Measurements from ENCODE around the gene TBR1.

The TBR1 gene

DNA sequence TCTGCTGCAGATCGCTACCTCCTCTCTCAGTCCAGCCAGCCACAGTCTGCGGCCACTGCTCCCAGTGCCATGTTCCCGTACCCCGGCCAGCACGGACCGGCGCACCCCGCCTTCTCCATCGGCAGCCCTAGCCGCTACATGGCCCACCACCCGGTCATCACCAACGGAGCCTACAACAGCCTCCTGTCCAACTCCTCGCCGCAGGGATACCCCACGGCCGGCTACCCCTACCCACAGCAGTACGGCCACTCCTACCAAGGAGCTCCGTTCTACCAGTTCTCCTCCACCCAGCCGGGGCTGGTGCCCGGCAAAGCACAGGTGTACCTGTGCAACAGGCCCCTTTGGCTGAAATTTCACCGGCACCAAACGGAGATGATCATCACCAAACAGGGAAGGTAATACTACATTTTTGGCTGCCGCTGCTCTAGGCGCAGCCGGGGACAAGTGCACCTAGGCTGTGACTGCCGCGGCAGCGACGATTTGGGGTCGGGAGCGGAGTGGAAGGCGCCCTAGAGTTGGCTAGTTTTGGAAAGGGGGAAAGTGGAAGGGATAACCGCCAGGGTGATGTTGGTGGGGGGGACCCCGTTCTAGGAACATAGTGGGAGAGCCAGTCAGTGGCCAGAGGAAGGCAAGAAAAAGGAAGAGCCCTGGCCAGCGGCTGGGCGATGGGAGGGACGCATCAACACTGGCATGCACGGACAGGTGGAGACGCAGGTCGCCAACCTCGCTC lies 776 bp downstream of the TBR1 start:
- peaks cover 7% of the 10 kb centered on the region for H3K4me1 ChIP-seq (ENCODE audit: insufficient read depth, low read length)
- no peak for TF ChIP-seq EZH2 (IDR thresholded peaks at IDR 0.05; ENCODE audit: borderline replicate concordance, low read depth, low read length, severe bottlenecking)
- TF ChIP-seq, protein P1, sequence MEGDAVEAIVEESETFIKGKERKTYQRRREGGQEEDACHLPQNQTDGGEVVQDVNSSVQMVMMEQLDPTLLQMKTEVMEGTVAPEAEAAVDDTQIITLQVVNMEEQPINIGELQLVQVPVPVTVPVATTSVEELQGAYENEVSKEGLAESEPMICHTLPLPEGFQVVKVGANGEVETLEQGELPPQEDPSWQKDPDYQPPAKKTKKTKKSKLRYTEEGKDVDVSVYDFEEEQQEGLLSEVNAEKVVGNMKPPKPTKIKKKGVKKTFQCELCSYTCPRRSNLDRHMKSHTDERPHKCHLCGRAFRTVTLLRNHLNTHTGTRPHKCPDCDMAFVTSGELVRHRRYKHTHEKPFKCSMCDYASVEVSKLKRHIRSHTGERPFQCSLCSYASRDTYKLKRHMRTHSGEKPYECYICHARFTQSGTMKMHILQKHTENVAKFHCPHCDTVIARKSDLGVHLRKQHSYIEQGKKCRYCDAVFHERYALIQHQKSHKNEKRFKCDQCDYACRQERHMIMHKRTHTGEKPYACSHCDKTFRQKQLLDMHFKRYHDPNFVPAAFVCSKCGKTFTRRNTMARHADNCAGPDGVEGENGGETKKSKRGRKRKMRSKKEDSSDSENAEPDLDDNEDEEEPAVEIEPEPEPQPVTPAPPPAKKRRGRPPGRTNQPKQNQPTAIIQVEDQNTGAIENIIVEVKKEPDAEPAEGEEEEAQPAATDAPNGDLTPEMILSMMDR (IDR thresholded peaks at IDR 0.05; ENCODE audit: borderline replicate concordance, extremely low read depth, low read length, poor library complexity, severe bottlenecking) = no peak
- H3K36me3 ChIP-seq (ENCODE audit: insufficient read depth, low read length) = no peaks in the 10 kb centered on the region
- H2AFZ ChIP-seq (ENCODE audit: low read depth, low read length) = no peak overlapping the region
- no peak overlapping the region for H3K9ac ChIP-seq (ENCODE audit: low read depth, low read length)
- no peaks in the 10 kb centered on the region for H3K9me3 ChIP-seq (ENCODE audit: insufficient read depth, low read length, severe bottlenecking)
- ATAC-seq (ENCODE audit: insufficient read depth, low read depth) = no peak
- H3K4me3 ChIP-seq (ENCODE audit: low read depth in 1 of 2, low read length in 2 of 2) = no peak overlapping the region
- H3K27ac ChIP-seq (ENCODE audit: low read length) = no peak overlapping the region
- no peak overlapping the region for H3K4me2 ChIP-seq (ENCODE audit: insufficient read depth, low read length)
- H3K27me3 ChIP-seq (ENCODE audit: insufficient read depth, low read length, poor library complexity) = no peaks in the 10 kb centered on the region
- H4K20me1 ChIP-seq (ENCODE audit: insufficient read depth, low read length) = no peaks in the 10 kb centered on the region
- H3K79me2 ChIP-seq (ENCODE audit: insufficient read depth, low read length) = no peaks in the 10 kb centered on the region
- DNase-seq = no peak

DNA sequence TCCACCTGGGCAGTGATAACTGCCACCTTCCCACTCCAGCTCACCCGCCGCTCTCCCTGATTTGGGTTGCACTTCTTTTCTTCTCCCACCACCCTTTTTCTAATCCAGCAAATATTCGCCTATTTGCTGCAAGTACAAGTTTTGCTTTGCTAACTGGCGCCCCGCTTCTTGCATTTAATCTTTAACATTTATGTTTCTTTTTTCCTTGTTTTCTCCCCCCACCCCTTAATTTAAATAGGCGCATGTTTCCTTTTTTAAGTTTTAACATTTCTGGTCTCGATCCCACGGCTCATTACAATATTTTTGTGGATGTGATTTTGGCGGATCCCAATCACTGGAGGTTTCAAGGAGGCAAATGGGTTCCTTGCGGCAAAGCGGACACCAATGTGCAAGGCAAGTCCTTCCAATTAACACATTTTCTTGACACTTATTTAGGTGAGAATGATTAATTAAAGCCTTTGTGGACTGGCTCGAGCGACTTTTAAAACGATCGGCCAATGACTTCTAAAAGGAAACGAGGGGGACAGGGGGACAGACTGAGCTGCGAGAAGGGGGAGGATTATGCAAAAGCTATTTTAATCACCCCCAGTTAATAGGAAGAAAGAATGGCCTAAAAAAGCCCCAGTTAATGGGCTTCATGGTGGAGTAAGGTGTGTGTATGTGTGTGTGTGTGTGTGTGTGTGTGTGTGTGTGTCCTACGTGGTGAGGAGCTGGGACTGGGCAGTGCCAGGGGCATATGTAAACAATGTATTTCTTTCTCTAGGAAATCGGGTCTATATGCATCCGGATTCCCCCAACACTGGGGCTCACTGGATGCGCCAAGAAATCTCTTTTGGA lies 1.6 kb downstream of the TBR1 start:
- DNase-seq (no peak), ATAC-seq (ENCODE audit: insufficient read depth, low read depth) (no peak)
- Histone ChIP-seq H3K9ac (ENCODE audit: low read depth, low read length) (no peak overlapping the region), H3K27ac (ENCODE audit: low read length) (no peak overlapping the region), H3K4me1 (ENCODE audit: insufficient read depth, low read length) (peaks cover 7% of the 10 kb centered on the region), H3K4me2 (ENCODE audit: insufficient read depth, low read length) (no peak overlapping the region), H3K4me3 (ENCODE audit: low read depth in 1 of 2, low read length in 2 of 2) (no peak overlapping the region), H3K27me3 (ENCODE audit: insufficient read depth, low read length, poor library complexity) (no peaks in the 10 kb centered on the region), H4K20me1 (ENCODE audit: insufficient read depth, low read length) (no peaks in the 10 kb centered on the region), H3K9me3 (ENCODE audit: insufficient read depth, low read length, severe bottlenecking) (no peaks in the 10 kb centered on the region), H3K36me3 (ENCODE audit: insufficient read depth, low read length) (no peaks in the 10 kb centered on the region), H3K79me2 (ENCODE audit: insufficient read depth, low read length) (no peaks in the 10 kb centered on the region), H2AFZ (ENCODE audit: low read depth, low read length) (no peak overlapping the region)
- TF ChIP-seq, protein P1 (IDR thresholded peaks at IDR 0.05; ENCODE audit: borderline replicate concordance, extremely low read depth, low read length, poor library complexity, severe bottlenecking) = no peak
- TF ChIP-seq EZH2 (IDR thresholded peaks at IDR 0.05; ENCODE audit: borderline replicate concordance, low read depth, low read length, severe bottlenecking) = no peak

DNA sequence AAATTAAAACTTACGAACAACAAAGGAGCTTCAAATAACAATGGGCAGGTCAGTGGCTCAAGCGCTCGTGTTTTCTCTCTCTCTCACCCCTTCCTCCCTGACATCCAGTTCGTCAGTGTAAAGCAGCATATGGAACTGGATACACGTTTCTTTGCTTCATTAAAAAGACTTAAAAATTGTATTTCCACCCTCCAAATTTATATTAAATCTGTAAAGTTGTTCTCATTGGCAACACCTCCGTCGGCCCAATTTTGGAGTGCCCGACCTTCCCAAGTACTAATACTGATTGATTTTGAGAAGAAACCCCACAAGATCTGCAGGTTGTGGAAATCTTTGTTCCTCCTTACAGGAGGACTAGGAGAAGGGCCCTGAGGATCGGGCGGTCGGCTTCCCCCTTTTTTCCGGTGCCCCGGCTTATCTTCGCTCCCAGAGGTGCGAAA lies 2.2 kb downstream of the TBR1 start:
- Histone ChIP-seq H3K4me2 (ENCODE audit: insufficient read depth, low read length) (no peak overlapping the region), H3K27me3 (ENCODE audit: insufficient read depth, low read length, poor library complexity) (no peaks in the 10 kb centered on the region), H3K9me3 (ENCODE audit: insufficient read depth, low read length, severe bottlenecking) (no peaks in the 10 kb centered on the region), H3K9ac (ENCODE audit: low read depth, low read length) (no peak overlapping the region), H2AFZ (ENCODE audit: low read depth, low read length) (no peak overlapping the region), H3K4me1 (ENCODE audit: insufficient read depth, low read length) (peaks cover 7% of the 10 kb centered on the region), H3K27ac (ENCODE audit: low read length) (no peak overlapping the region), H3K79me2 (ENCODE audit: insufficient read depth, low read length) (no peaks in the 10 kb centered on the region), H3K36me3 (ENCODE audit: insufficient read depth, low read length) (no peaks in the 10 kb centered on the region), H4K20me1 (ENCODE audit: insufficient read depth, low read length) (no peaks in the 10 kb centered on the region), H3K4me3 (ENCODE audit: low read depth in 1 of 2, low read length in 2 of 2) (no peak overlapping the region)
- no peak for DNase-seq
- TF ChIP-seq EZH2 (IDR thresholded peaks at IDR 0.05; ENCODE audit: borderline replicate concordance, low read depth, low read length, severe bottlenecking) = no peak
- TF ChIP-seq, protein P1 (IDR thresholded peaks at IDR 0.05; ENCODE audit: borderline replicate concordance, extremely low read depth, low read length, poor library complexity, severe bottlenecking) = no peak
- no peak for ATAC-seq (ENCODE audit: insufficient read depth, low read depth)
